Measurements from ENCODE around the gene SULT1C4. TPM values are rescaled to one million over a fixed set of nuclear protein-coding genes. Genes with fewer than 3 reads are reported as not detected.

The SULT1C4 gene
- total and polyA plus RNA-seq, 2 experiments from 2014 or later, result 0.87 to 2.1 TPM

DNA sequence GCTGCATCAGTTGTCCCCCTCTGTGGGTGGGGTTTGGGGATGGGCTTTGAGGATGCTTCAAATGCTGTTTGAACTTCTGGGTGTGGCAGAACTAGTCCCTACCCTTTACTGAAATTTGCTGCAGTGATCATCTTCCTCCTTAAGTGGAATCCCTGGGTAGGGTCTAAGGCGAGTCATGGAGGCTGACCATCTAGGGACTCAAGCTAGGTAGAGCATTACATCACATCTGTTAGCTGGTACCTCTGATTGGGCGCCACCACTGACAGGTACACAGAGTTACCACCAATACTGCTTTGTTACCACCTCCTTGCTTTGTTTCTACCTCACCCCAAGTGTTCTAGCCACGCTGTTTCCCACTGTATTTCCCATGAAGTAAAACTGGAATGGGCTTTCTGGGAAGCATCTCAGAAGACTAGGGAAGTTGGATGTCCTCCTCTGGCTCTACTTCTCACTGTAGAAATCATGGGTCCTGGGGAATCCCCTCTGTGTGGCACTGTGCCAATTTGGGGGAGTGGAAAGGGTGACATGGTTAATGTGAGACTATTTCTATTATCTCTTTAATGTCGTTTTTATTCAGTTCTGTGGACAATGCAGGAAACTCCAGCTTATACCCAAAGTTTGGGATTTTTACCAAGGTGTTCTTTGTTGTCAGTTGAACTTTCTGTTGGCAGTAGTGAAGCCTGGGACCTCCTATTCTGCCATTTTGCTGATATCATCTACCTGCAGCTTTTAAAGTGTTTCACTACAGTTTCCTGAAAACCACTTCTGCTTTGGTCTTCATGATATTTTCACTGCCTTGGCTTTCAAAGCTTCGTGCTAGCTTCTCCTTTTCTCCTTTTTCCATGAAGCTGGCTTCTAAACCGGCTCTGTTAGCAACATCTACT is 14.5 kb upstream of the SULT1C4 start:
- no peak overlapping the region for H3K27ac Mint-ChIP-seq
- H3K36me3 ChIP-seq (ENCODE audit: insufficient read depth), result no peaks in the 10 kb centered on the region
- no peak for ATAC-seq
- no peaks in the 10 kb centered on the region for H3K4me1 Mint-ChIP-seq
- H3K27me3 ChIP-seq (ENCODE audit: insufficient read depth), result no peaks in the 10 kb centered on the region
- no peak overlapping the region for H3K4me2 ChIP-seq
- H3K4me3 Mint-ChIP-seq, result no peak overlapping the region
- no peaks in the 10 kb centered on the region for H4K20me1 ChIP-seq (replicated peaks; ENCODE audit: insufficient read depth)
- 0 out of 2 replicates have a peak overlapping the region, but pooled peaks have one; percentile 48 for H2AFZ ChIP-seq
- H3F3A ChIP-seq (replicated peaks; ENCODE audit: low read depth), result no peaks in the 10 kb centered on the region
- H3K9me2 ChIP-seq (ENCODE audit: insufficient read depth), result no peaks in the 10 kb centered on the region
- no peak overlapping the region for H3K27ac ChIP-seq (ENCODE audit: low read depth)
- no peak for TF ChIP-seq EZH2 (IDR thresholded peaks at IDR 0.05; ENCODE audit: low read depth, unreplicated experiment)
- H3K27me3 Mint-ChIP-seq (ENCODE audit: insufficient read depth, low read depth, poor library complexity), result peaks cover 1% of the 10 kb centered on the region
- H3K9me3 Mint-ChIP-seq, result peaks cover 17% of the 10 kb centered on the region
- H3K79me2 ChIP-seq (replicated peaks; ENCODE audit: insufficient read depth), result no peaks in the 10 kb centered on the region
- DNase-seq (ENCODE audit: low spot score), result no peak
- H3K4me1 ChIP-seq (ENCODE audit: insufficient read depth), result no peaks in the 10 kb centered on the region
- H3K4me3 ChIP-seq, result no peak overlapping the region
- H3K36me3 Mint-ChIP-seq (ENCODE audit: low read depth), result peaks cover 11% of the 10 kb centered on the region; the same call in 1 of the 3 replicates

DNA sequence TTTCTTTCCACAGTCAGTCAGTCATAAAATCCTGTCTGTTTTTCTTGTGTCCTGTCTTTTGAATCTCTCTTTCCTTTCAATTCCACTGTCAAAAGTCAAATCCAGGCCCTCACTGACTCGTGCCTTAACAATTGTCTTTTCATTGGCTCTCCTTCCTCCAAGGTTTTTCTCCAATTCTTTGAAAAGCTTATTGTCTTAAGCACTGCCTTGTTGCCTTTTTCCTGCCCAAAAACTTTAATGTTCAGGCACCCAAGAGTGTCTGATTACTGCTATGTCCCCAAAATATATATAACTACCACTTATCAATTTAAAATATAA is 13.9 kb upstream of the SULT1C4 start:
- Histone ChIP-seq H3K36me3 (ENCODE audit: insufficient read depth) (no peaks in the 10 kb centered on the region), H3K27ac (ENCODE audit: low read depth) (no peak overlapping the region), H3F3A (replicated peaks; ENCODE audit: low read depth) (no peaks in the 10 kb centered on the region), H3K9me2 (ENCODE audit: insufficient read depth) (no peaks in the 10 kb centered on the region), H3K4me3 (no peak overlapping the region), H3K4me2 (no peak overlapping the region), H2AFZ (0 out of 2 replicates have a peak overlapping the region, but pooled peaks have one; percentile 48), H3K79me2 (replicated peaks; ENCODE audit: insufficient read depth) (no peaks in the 10 kb centered on the region), H3K4me1 (ENCODE audit: insufficient read depth) (no peaks in the 10 kb centered on the region), H3K27me3 (ENCODE audit: insufficient read depth) (no peaks in the 10 kb centered on the region), H4K20me1 (replicated peaks; ENCODE audit: insufficient read depth) (no peaks in the 10 kb centered on the region)
- Mint-ChIP-seq H3K4me1 (no peaks in the 10 kb centered on the region), H3K27me3 (ENCODE audit: insufficient read depth, low read depth, poor library complexity) (peaks cover 1% of the 10 kb centered on the region), H3K27ac (no peak overlapping the region), H3K4me3 (no peak overlapping the region), H3K9me3 (peaks cover 17% of the 10 kb centered on the region), H3K36me3 (ENCODE audit: low read depth) (peaks cover 11% of the 10 kb centered on the region; the same call in 1 of the 3 replicates)
- ATAC-seq (no peak), DNase-seq (ENCODE audit: low spot score) (no peak)
- TF ChIP-seq, protein P1, sequence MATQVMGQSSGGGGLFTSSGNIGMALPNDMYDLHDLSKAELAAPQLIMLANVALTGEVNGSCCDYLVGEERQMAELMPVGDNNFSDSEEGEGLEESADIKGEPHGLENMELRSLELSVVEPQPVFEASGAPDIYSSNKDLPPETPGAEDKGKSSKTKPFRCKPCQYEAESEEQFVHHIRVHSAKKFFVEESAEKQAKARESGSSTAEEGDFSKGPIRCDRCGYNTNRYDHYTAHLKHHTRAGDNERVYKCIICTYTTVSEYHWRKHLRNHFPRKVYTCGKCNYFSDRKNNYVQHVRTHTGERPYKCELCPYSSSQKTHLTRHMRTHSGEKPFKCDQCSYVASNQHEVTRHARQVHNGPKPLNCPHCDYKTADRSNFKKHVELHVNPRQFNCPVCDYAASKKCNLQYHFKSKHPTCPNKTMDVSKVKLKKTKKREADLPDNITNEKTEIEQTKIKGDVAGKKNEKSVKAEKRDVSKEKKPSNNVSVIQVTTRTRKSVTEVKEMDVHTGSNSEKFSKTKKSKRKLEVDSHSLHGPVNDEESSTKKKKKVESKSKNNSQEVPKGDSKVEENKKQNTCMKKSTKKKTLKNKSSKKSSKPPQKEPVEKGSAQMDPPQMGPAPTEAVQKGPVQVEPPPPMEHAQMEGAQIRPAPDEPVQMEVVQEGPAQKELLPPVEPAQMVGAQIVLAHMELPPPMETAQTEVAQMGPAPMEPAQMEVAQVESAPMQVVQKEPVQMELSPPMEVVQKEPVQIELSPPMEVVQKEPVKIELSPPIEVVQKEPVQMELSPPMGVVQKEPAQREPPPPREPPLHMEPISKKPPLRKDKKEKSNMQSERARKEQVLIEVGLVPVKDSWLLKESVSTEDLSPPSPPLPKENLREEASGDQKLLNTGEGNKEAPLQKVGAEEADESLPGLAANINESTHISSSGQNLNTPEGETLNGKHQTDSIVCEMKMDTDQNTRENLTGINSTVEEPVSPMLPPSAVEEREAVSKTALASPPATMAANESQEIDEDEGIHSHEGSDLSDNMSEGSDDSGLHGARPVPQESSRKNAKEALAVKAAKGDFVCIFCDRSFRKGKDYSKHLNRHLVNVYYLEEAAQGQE (IDR thresholded peaks at IDR 0.05; ENCODE audit: unreplicated experiment), result no peak
- TF ChIP-seq, protein P2, sequence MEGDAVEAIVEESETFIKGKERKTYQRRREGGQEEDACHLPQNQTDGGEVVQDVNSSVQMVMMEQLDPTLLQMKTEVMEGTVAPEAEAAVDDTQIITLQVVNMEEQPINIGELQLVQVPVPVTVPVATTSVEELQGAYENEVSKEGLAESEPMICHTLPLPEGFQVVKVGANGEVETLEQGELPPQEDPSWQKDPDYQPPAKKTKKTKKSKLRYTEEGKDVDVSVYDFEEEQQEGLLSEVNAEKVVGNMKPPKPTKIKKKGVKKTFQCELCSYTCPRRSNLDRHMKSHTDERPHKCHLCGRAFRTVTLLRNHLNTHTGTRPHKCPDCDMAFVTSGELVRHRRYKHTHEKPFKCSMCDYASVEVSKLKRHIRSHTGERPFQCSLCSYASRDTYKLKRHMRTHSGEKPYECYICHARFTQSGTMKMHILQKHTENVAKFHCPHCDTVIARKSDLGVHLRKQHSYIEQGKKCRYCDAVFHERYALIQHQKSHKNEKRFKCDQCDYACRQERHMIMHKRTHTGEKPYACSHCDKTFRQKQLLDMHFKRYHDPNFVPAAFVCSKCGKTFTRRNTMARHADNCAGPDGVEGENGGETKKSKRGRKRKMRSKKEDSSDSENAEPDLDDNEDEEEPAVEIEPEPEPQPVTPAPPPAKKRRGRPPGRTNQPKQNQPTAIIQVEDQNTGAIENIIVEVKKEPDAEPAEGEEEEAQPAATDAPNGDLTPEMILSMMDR (conservative IDR thresholded peaks at IDR 0.05; ENCODE audit: low read depth in 2 of 2), result no peak
- no peak for TF ChIP-seq JUNB (IDR thresholded peaks at IDR 0.05; ENCODE audit: unreplicated experiment)
- TF ChIP-seq EZH2 (IDR thresholded peaks at IDR 0.05; ENCODE audit: low read depth, unreplicated experiment), result no peak
- TF ChIP-seq ZNF114 (CRISPR knock-in tag; IDR thresholded peaks at IDR 0.05), result no peak
- TF ChIP-seq STAT1 (IDR thresholded peaks at IDR 0.05; ENCODE audit: unreplicated experiment), result no peak
- TF ChIP-seq ZNF331 (CRISPR knock-in tag; IDR thresholded peaks at IDR 0.05; ENCODE audit: low read depth), result no peak
- TF ChIP-seq, protein P3, sequence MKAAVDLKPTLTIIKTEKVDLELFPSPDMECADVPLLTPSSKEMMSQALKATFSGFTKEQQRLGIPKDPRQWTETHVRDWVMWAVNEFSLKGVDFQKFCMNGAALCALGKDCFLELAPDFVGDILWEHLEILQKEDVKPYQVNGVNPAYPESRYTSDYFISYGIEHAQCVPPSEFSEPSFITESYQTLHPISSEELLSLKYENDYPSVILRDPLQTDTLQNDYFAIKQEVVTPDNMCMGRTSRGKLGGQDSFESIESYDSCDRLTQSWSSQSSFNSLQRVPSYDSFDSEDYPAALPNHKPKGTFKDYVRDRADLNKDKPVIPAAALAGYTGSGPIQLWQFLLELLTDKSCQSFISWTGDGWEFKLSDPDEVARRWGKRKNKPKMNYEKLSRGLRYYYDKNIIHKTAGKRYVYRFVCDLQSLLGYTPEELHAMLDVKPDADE (IDR thresholded peaks at IDR 0.05), result no peak
- no peak for TF ChIP-seq NANOG (IDR thresholded peaks at IDR 0.05; ENCODE audit: borderline replicate concordance)
- no peak for TF ChIP-seq POLR2AphosphoS5 (IDR thresholded peaks at IDR 0.05; ENCODE audit: low read depth)
- no peak for TF ChIP-seq CREB1 (CRISPR knock-in tag; IDR thresholded peaks at IDR 0.05; ENCODE audit: low read depth)

Measured in GM23338 (cell line).